SK-N-SH (cell line): Measurements from ENCODE around the gene ZNF236. TPM values are rescaled to one million over a fixed set of nuclear protein-coding genes. Genes with fewer than 3 reads are reported as not detected.

Source experiments
- CTCF ChIA-PET: fragments of 300-600, 350-600 bp; formaldehyde crosslinking; extraction: SDS; loops from one replicate; lab custom pipeline; 2021; lab: Yijun Ruan, JAX
- POLR2A ChIA-PET: fragments of 350-600 bp; sonication (Branson Sonifier 250); formaldehyde crosslinking; extraction: SDS; loops from one replicate; lab custom pipeline; 2020; ENCODE audit warnings: antibody characterized with exemption, inconsistent platforms; lab: Yijun Ruan, JAX
- DNase-seq: peaks from one replicate; pipeline ENCODE4 v3.0.0; 2012
- H2AFZ ChIP-seq: fragments of 200-600 bp; sonication (generic); 2 replicates; pipeline ENCODE4 v1.8.1; 2016; ENCODE audit warnings: antibody characterized with exemption, mild to moderate bottlenecking, low read depth
- H3F3A ChIP-seq: fragments of 200-600 bp; sonication (generic); replicated peaks from 2 replicates; pipeline ENCODE3; 2016; ENCODE audit warnings: antibody characterized with exemption, mild to moderate bottlenecking; ENCODE audit not compliant: insufficient read depth
- H3K27ac ChIP-seq, 2 experiments: fragments of 200-500 bp in 1 of 2; fragments of 200-600 bp in 1 of 2; sonication (Bioruptor generic) in 1 of 2; sonication (generic), shearing (Covaris generic) in 1 of 2; 2 replicates each; pipeline versions ENCODE4 v1.5.1 to v1.6.1; 2014 to 2016; ENCODE audit warnings: low read depth in 2 of 2, inconsistent platforms in 1 of 2, low read length in 1 of 2, mild to moderate bottlenecking in 1 of 2, mixed read lengths in 1 of 2
- H3K27me3 ChIP-seq: fragments of 200-600 bp; sonication (generic), shearing (Covaris generic); 2 replicates; pipeline ENCODE4 v1.6.1; 2016; ENCODE audit warnings: mixed run types; ENCODE audit not compliant: insufficient read depth
- H3K36me3 ChIP-seq, 2 experiments: fragments of 200-500 bp in 1 of 2; fragments of 200-600 bp in 1 of 2; sonication (Bioruptor generic) in 1 of 2; sonication (generic) in 1 of 2; replicated peaks in 1 of 2; 2 replicates each; pipeline versions ENCODE3 to v1.5.1; 2014 to 2016; ENCODE audit warnings: low read length in 1 of 2, mild to moderate bottlenecking in 1 of 2; ENCODE audit not compliant: insufficient read depth in 2 of 2, control insufficient read depth in 1 of 2
- H3K4me1 ChIP-seq, 2 experiments: fragments of 200-500 bp in 1 of 2; fragments of 200-600 bp in 1 of 2; sonication (Bioruptor generic) in 1 of 2; sonication (generic), shearing (Covaris generic) in 1 of 2; 2 replicates each; pipeline versions ENCODE4 v1.5.1 to v1.6.1; 2014 to 2016; ENCODE audit warnings: low read depth in 1 of 2, low read length in 1 of 2, mixed run types in 1 of 2; ENCODE audit not compliant: insufficient read depth in 2 of 2, control insufficient read depth in 1 of 2
- H3K4me2 ChIP-seq: fragments of 200-600 bp; sonication (generic), shearing (Covaris generic); 2 replicates; pipeline ENCODE4 v1.6.1; 2017; ENCODE audit warnings: mixed run types
- H3K4me3 ChIP-seq, 2 experiments: fragments of 200-500 bp in 1 of 2; fragments of 200-600 bp in 1 of 2; sonication (Bioruptor generic) in 1 of 2; sonication (generic), shearing (Covaris generic) in 1 of 2; 2 replicates each; pipeline versions ENCODE4 v1.5.1 to v1.8.1; 2014 to 2016; ENCODE audit warnings: low read depth in 2 of 2, inconsistent platforms in 1 of 2, low read length in 1 of 2, mild to moderate bottlenecking in 1 of 2, mixed read lengths in 1 of 2, moderate library complexity in 1 of 2
- H3K79me2 ChIP-seq: fragments of 200-600 bp; sonication (generic); 2 replicates; pipeline ENCODE4 v1.8.1; 2017; ENCODE audit warnings: mild to moderate bottlenecking; ENCODE audit not compliant: insufficient read depth
- H3K9ac ChIP-seq: fragments of 200-600 bp; sonication (generic); 2 replicates; pipeline ENCODE4 v1.6.1; 2017; ENCODE audit warnings: mixed run types
- H3K9me2 ChIP-seq: fragments of 200-600 bp; sonication (generic); 2 replicates; pipeline ENCODE4 v1.6.1; 2017; ENCODE audit warnings: mixed run types
- H3K9me3 ChIP-seq: fragments of 200-600 bp; sonication (generic); 2 replicates; pipeline ENCODE4 v1.6.1; 2017; ENCODE audit warnings: mixed run types, mild to moderate bottlenecking, moderate library complexity
- H4K20me1 ChIP-seq: fragments of 200-600 bp; sonication (generic); 2 replicates; pipeline ENCODE4 v1.6.1; 2017; ENCODE audit warnings: mild to moderate bottlenecking, mixed run types; ENCODE audit not compliant: insufficient read depth
- CHD2 ChIP-seq: fragments of 150-350 bp; IDR thresholded peaks from 2 replicates; pipeline ENCODE4 v1.6.1; 2018; ENCODE audit warnings: low read length; ENCODE audit not compliant: partially characterized antibody
- CTCF ChIP-seq: fragments of 200-600 bp; sonication (generic); IDR thresholded peaks from 2 replicates; pipeline ENCODE4 v1.6.1; 2017; ENCODE audit warnings: antibody characterized with exemption, mild to moderate bottlenecking, moderate library complexity
- IRF3 ChIP-seq: fragments of 150-350 bp; IDR thresholded peaks from 2 replicates; pipeline ENCODE4 v1.6.1; 2016; ENCODE audit warnings: mild to moderate bottlenecking, low read depth, low read length
- JUND ChIP-seq: IDR thresholded peaks from 2 replicates; pipeline ENCODE4 v1.4.0; 2012
- MAX ChIP-seq: IDR thresholded peaks from 2 replicates; pipeline ENCODE4 v1.4.0; 2012; ENCODE audit warnings: low read depth
- MEF2A ChIP-seq: IDR thresholded peaks from 2 replicates; pipeline ENCODE4 v1.4.0; 2012; ENCODE audit warnings: low read depth, borderline replicate concordance
- MXI1 ChIP-seq: IDR thresholded peaks from 2 replicates; pipeline ENCODE4 v1.6.1; 2012; ENCODE audit warnings: mild to moderate bottlenecking, low read depth, low read length, improper control_type of control experiment
- POLR2AphosphoS5 ChIP-seq: IDR thresholded peaks from 2 replicates; pipeline ENCODE4 v1.6.1; 2012; ENCODE audit warnings: low read depth, low read length
- REST ChIP-seq: IDR thresholded peaks from 2 replicates; pipeline ENCODE4 v1.6.1; 2012; ENCODE audit warnings: mild to moderate bottlenecking, low read depth, low read length, moderate library complexity
- RFX5 ChIP-seq: IDR thresholded peaks from 2 replicates; pipeline ENCODE4 v1.6.1; 2012; ENCODE audit warnings: mild to moderate bottlenecking, improper control_type of control experiment, low read length
- RXRA ChIP-seq: IDR thresholded peaks from 2 replicates; pipeline ENCODE4 v1.4.0; 2012; ENCODE audit warnings: low read depth, mild to moderate bottlenecking, borderline replicate concordance
- TAF1 ChIP-seq: IDR thresholded peaks from 2 replicates; pipeline ENCODE4 v1.6.1; 2012; ENCODE audit warnings: low read depth, mild to moderate bottlenecking, low read length, moderate library complexity, borderline replicate concordance
- TEAD4 ChIP-seq: IDR thresholded peaks from 2 replicates; pipeline ENCODE4 v1.4.0; 2012; ENCODE audit warnings: mild to moderate bottlenecking, borderline replicate concordance; ENCODE audit not compliant: insufficient read depth
- USF1 ChIP-seq: IDR thresholded peaks from 2 replicates; pipeline ENCODE4 v1.4.0; 2012; ENCODE audit warnings: low read depth, borderline replicate concordance
- USF2 ChIP-seq: fragments of 150-350 bp; IDR thresholded peaks from 2 replicates; pipeline ENCODE4 v1.6.1; 2017; ENCODE audit warnings: antibody characterized with exemption, low read length, low read depth, borderline replicate concordance
- YY1 ChIP-seq: IDR thresholded peaks from 2 replicates; pipeline ENCODE4 v1.4.0; 2012; ENCODE audit warnings: low read depth, mild to moderate bottlenecking
- ZBTB33 ChIP-seq: IDR thresholded peaks from 2 replicates; pipeline ENCODE4 v1.4.0; 2012; ENCODE audit warnings: low read depth, borderline replicate concordance
- WGBS: methylation state at CpG from one replicate; pipeline ENCODE4 v1.1.6; 2017; ENCODE audit warnings: low lambda C conversion rate; 5-methylcytosine and 5-hydroxymethylcytosine counted together
- polyA plus RNA-seq, 3 experiments: library from polyadenylated mRNA; depleted of rRNA; stranded (reverse); fragments of >200 nt; gene quantifications; 2 replicates each; pipeline ENCODE4 v1.2.3, GENCODE V29; 2012

The ZNF236 gene
- polyA plus RNA-seq, 1 of the 3 experiments (the other 2 are of a cell fraction): 4.2 TPM

- H3K4me1 ChIP-seq: peaks cover 0 to 16% of the 10 kb centered on the region in 2 experiments; a peak in 1 of 4 replicates
- no peak overlapping the region for H3K4me3 ChIP-seq
- no peaks in the 10 kb centered on the region for H3K27me3 ChIP-seq
- peaks cover 13 to 18% of the 10 kb centered on the region in 2 experiments for H3K36me3 ChIP-seq
- H2AFZ ChIP-seq: no peak overlapping the region
- H3K9me3 ChIP-seq: no peaks in the 10 kb centered on the region
- H3K27ac ChIP-seq: no peak overlapping the region
- no peaks in the 10 kb centered on the region for H4K20me1 ChIP-seq
- ChIA-PET POLR2A (no interaction called here), CTCF (no interaction called here)
- no peaks in the 10 kb centered on the region for H3K79me2 ChIP-seq
- H3K9me2 ChIP-seq: no peaks in the 10 kb centered on the region
- no peak overlapping the region for H3K9ac ChIP-seq
- no peak for DNase-seq
- H3F3A ChIP-seq: peaks cover 5% of the 10 kb centered on the region
- 84% methylated on average over 13 of the region's 13 CpGs for WGBS
- H3K4me2 ChIP-seq: no peak overlapping the region
- no peak for TF ChIP-seq CHD2
- no peak for TF ChIP-seq USF2
- TF ChIP-seq YY1: no peak
- no peak for TF ChIP-seq ZBTB33
- TF ChIP-seq REST: no peak
- TF ChIP-seq IRF3: no peak
- TF ChIP-seq CTCF: no peak
- TF ChIP-seq POLR2AphosphoS5: no peak
- no peak for TF ChIP-seq MAX
- no peak for TF ChIP-seq TAF1
- no peak for TF ChIP-seq TEAD4
- no peak for TF ChIP-seq RFX5
- no peak for TF ChIP-seq JUND
- TF ChIP-seq RXRA: no peak
- no peak for TF ChIP-seq MXI1
- no peak for TF ChIP-seq USF1
- TF ChIP-seq MEF2A: no peak
Observed at GRCh38 chr18:76972846-76973519, 150.6 kb downstream of the ZNF236 start.
